Measurements from ENCODE around the gene BDKRB2.

- TF ChIP-seq POLR2A (IDR thresholded peaks at IDR 0.05) (no peak), CTCF (IDR thresholded peaks at IDR 0.05) (no peak), EP300 (IDR thresholded peaks at IDR 0.05) (no peak)
Measured at GRCh38 chr14:96252323-96252998, 47.8 kb downstream of the BDKRB2 start.
